Activated effector memory CD4-positive, alpha-beta T cell treated with anti-CD3 and anti-CD28 coated beads, Interleukin-2, amount 50 U/mL, for 16 hours (primary cell): ENCODE measurements around the gene PREX1.
A peak's percentile ranks its signal among the peaks of the same experiment; 100 is the strongest.
"Not testable (repeated sequence)": the region's sequence is repeated elsewhere in the genome, so short reads cannot be mapped to it uniquely, and the experiment has no call there.

ENCODE experiments used
- DNase-seq: peaks from one replicate; pipeline ENCODE4 v3.0.0-alpha.2; 2020

PREX1 gene, protein sequence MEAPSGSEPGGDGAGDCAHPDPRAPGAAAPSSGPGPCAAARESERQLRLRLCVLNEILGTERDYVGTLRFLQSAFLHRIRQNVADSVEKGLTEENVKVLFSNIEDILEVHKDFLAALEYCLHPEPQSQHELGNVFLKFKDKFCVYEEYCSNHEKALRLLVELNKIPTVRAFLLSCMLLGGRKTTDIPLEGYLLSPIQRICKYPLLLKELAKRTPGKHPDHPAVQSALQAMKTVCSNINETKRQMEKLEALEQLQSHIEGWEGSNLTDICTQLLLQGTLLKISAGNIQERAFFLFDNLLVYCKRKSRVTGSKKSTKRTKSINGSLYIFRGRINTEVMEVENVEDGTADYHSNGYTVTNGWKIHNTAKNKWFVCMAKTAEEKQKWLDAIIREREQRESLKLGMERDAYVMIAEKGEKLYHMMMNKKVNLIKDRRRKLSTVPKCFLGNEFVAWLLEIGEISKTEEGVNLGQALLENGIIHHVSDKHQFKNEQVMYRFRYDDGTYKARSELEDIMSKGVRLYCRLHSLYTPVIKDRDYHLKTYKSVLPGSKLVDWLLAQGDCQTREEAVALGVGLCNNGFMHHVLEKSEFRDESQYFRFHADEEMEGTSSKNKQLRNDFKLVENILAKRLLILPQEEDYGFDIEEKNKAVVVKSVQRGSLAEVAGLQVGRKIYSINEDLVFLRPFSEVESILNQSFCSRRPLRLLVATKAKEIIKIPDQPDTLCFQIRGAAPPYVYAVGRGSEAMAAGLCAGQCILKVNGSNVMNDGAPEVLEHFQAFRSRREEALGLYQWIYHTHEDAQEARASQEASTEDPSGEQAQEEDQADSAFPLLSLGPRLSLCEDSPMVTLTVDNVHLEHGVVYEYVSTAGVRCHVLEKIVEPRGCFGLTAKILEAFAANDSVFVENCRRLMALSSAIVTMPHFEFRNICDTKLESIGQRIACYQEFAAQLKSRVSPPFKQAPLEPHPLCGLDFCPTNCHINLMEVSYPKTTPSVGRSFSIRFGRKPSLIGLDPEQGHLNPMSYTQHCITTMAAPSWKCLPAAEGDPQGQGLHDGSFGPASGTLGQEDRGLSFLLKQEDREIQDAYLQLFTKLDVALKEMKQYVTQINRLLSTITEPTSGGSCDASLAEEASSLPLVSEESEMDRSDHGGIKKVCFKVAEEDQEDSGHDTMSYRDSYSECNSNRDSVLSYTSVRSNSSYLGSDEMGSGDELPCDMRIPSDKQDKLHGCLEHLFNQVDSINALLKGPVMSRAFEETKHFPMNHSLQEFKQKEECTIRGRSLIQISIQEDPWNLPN (N-terminal part only)

DNA sequence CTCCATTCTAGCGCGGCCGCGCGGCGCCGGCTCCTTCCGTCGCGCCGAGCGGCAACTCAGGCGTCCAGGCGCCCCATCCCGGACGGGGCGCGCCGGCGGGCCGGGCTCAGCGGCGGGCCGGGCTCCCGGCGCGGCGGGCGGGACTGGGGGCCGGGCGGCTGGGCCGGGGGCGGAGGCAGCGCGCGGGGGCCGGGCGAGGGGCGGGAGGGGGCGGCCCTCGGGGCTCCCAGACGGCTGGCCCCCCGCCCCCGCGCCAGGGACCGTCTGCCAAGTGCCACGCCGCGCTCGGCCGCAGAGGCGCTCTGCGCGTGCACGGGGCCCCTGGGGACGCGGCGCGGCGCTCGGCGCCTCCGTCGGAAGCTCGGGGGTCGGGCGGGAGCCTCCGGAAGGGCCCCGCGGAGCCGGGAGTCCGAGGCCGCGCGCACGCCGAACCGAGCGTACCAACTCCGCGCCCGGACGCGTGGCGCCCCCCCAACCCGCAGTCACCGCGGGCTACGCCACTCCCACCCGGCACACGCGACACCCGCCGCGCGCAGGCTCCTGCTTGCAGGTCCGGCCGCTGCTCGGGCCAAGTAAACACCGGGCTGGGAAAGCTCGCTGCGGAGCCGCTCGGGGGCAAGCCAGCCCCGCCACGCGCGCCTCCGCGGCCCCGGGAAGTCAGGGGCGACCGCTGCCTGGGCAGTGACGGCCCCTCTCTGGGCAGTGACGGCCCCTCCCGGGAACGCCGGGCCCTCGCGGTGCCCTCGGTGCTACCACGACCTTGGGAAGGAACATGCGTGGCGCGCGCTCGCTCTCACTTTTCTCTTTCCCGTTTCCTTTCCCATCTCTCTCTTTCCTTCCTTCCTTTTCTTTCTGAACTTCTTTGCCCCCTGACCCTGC, at the start of gene PREX1:
PREX1 (minus strand) TSS at position 145 of the 879 bp plus-strand sequence; CDS start at position 6, 139 bp downstream.
- peak; percentile 94 for DNase-seq

DNA sequence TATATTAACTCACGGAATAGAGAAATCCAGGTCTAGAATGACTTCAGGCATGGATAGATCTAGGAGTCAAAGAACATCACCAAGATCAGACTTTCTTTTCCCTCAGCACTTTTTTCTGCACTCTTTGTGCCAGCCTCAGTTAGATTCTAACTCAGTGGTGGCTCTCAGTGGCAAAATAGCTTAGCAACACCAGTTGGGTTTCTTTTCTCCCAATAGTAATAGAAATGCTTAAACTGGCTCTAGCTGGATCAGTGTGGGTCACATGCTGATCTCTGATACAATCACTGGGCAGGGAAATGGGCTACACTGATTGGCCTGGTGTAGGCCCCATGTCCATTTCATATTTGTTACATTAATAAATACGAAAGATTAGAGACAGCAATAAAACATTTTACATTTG, 49.5 kb upstream of the PREX1 start:
- DNase-seq = no peak

DNA sequence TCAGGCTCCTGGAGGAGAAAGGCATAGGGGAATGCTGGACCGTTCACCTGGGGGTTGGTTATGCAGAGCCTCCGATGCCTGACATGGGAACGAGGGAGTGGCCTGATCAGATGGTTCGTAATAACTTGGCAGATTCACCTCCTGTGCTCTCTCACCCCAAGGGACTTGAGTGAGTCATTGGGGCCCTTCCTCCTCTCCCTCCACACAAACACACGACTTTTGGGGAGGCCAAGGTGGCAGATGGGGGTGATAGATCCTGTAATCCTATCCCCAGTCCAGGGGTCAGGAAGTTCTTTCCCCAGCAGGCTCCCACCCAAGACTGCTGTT, 48.1 kb upstream of the PREX1 start:
- DNase-seq = no peak

DNA sequence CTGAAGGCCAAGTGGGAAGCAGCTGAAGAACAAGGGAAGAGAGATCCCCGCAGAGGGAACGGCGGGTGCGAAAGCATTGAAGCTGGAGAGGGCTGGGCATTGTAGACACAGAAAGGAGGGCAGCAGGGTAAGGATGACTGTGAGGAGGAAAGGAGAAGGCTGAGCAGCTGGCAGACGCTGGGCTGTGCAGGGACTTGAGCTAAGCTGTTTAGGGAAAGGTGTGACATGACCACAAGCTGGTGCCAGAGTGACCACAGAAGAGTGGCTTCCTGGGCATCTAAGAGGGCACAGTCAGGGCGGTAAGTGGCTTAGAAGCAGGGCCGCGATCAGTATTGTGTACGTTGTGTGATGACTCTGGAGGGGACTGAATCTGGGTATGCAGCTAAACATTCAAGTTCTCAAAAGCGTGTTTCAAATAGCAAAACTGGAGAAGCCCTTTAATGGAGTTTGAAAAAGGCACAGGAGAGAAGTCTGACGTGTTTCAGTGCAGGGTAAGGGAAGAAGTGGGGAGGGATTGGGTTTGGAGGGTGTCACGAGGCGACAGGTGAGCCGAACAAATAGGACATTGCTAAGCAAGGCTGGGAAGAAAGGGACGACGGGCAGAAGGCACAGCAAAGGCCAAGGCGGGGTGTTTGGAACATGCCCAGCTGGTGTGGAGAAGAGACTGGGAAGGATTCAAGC, 47.6 kb upstream of the PREX1 start:
- no peak for DNase-seq

DNA sequence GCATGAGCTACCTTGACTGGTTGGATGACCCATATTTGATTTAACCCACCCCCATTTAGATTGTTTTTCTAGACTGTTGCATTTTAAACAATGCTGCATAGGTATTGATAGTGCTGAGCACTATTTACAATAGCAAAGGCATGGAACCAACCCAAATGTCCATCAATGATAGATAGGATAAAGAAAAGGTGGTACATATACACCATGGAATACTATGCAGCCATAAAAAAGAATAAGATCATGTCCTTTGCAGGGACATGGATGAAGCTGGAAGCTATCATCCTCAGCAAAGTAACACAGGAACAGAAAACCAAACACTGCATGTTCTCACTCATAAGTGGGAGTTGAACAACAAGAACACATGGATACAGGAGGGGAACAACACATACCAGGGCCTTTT, 41.6 kb upstream of the PREX1 start:
- DNase-seq = not testable (repeated sequence)

DNA sequence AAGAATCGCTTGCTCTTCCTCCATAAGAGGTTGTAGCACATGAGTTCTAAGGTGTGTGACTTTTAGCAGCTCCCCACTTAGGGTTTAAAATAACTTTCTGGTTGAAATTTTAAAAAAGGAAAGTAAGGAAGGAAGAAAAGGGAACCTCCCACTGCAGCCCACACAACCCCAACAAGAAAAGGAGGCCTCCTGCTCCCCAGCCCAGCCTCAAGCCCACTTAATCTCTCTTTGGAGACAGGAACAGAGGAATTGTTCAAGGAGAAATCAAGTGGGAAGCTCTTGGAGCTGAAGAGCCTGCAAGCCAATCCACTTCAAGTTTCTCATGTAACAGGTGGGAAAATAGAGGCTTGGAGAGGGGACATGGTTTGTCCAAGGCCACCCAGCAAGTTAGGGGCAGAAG, 39.1 kb upstream of the PREX1 start:
- no peak for DNase-seq

DNA sequence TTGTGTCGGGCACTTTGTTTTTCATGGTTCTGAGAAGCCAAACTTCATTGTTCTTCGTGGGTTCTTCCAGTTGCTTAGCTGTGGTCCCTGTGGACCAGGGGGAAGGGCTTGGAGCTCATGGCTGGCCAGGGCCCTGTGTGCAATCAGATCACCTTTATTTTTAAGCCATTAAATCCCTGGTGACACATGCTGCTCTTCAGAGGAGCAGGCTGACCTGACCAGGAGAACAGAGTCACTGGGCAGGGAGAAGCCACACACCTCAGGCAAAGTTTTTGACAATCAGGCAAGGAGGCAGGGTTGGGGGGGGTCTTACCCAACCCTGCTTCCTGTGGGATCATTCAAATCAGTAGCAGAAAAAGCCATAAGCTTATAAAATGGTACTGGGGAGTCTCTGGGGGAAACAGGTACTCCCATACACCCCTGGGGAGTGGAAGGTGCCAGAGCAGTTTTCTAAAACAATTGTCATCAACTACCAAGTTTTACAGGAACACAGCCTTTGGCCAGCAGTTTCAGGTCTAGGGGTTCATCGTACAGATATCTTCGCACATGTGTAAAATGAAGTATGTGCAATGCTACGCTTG, 37.0 kb upstream of the PREX1 start:
- no peak for DNase-seq

DNA sequence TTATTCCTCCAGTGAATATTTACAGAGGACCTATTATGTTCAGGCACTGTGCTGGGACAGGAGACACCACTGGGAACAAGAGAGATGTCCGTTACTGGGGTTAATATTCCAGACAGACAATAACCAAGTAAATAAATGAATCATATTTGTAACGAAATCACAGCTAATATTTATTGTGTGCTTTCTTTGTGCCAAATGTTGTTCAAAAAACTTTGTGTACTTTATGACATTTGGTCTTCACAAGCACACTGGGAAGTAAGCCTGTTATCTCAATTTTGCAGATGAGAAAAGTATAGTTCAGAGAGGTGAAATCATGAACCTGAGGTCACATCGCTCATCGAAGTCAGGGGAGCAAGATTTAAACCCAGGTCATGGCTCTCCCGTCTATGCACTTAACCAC, 36.5 kb upstream of the PREX1 start:
- no peak for DNase-seq

DNA sequence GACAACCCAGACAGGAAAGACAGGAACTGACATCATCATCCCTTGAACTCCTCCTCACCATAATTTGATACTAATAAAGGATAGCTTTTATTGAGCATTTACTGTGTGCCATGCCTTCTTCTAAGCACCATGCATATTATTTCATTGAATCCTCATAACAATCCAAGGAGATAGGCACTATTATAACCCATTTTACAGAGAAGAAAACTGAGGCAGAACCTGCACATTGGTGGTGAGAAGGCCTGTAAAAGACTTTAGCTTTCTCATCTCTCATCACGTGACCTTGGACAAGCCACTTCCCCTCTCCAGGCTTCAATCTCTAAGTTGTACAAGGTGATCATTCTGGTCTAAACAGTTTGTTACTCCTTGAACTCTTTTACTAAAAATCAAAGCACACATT, 34.5 kb upstream of the PREX1 start:
- DNase-seq = no peak

DNA sequence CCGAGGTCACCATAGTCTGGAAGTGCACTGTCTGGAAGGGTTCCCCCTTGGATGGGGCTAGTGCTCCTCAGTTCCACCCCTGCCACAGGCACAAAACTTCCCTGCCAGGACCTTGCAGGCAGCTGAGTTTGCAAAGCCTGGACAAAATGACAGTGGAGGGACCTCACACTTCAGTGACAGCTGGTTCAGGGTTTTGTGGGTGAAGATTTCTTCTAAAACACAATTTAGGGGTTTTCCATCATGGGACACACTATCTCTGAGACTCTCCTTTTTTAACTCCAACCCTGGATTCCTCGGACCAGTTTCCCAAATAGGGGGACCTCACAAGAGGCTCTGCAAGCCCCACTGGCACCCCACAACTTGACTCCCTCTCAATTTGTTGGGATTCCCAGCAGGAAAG, 33.6 kb upstream of the PREX1 start:
- DNase-seq = no peak

DNA sequence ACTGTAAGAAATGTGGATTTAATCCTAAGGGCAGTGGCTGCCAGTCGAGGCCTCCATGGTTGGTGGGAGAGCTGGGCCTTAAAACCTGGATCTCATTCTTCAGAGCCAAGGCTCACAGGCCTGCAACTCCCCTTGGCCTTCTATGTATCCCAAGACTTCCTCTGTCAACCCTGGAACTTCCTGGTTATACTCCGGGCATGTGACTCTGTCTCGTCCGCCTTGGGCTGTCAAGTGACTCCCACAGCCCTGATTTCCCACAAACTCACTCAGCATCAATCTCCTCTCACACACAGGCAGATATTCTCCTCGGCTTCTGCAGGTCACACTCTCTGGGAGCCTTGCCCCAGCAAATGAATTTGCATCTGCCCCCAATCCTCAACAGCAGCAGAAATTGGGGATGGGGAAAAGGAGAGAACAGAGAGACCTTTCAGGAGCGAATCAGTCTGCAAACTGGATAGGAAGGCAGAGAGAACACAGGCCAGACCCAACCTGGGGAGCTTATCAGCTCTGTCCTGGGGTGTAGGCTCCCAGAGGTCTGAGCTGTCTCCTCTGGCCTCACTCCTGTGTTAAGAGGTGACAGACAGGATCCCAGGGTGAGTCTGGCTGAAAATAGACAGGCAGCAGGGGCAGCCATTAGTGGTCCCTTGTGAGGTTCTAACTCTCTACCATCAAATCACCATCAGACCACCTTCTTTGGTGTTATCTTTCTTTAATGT, 30.4 kb upstream of the PREX1 start:
- no peak for DNase-seq

DNA sequence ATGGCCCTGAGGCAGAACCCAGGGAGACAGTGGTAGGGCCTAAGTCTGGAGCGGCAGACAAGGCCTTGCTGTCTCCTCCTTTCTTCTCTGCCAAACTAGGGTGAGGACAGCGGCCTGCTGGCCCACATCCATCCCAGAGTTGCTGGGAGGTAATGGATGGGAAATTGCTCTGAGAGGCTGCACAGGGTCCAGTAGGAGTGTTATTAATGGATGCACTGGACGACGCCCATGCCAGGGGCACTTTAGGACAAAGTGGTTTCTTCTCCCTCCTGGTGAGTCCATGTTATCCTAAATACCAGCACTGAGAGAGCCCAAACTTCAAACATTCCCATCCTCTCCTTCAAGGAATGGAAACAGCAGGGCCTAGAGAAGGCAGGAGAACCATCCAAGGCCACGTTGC, 28.3 kb upstream of the PREX1 start:
- no peak for DNase-seq

DNA sequence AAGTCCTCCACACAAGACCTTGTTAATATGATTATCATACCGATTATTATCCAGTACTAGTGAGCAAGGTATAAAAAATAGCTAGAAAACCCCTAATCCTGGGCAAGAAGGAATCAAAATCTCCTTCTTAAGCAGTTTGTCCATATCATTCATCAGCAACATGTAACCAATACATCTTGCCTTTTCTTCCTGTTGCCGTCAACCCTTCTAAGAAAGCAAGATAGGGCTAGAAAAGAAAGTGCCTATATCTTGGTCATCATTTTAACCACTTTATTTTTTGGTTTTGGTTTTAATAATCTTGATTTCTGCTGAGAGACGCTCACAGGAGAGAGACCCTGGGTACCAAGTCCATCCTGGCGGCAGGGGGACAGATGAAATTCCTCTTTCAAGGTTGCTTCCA, 27.2 kb upstream of the PREX1 start:
- DNase-seq = no peak

DNA sequence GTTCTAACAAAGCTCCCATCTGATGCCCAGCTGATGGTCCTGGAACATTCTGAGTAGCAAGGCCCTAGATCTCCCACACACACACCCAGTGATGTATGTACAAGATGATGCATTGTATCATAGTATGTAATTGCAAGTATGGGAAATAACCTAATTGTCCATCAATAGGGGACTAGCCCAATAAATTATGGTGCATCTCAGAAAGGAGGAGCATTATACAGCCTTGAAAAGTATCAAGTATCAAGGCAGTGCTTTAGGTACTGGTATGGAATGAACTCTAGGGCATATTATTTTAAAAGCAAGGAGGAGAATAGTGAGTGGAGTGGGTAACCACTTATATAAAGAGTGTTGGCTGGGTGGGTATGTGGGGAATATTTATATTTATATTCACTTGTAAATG, 24.8 kb upstream of the PREX1 start:
- DNase-seq = no peak

DNA sequence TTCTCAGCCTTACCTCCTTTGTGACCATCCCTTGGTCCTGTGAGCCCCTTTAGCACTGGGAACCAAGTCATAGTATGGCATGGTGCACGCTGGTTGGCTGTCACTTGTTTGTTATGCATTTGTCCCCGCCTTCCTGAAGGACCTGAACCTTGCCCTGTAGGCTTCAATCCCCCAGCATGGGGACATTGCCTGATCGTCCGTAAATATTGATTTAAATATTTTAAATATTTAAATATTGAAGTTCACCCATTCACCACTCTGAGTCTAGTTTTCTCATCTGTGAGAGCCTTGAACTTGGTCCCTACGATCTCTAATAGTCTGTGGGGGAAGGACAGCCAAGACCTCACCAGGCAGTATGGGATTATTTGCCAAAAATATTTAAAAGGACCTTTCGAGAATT, 23.8 kb upstream of the PREX1 start:
- no peak for DNase-seq

DNA sequence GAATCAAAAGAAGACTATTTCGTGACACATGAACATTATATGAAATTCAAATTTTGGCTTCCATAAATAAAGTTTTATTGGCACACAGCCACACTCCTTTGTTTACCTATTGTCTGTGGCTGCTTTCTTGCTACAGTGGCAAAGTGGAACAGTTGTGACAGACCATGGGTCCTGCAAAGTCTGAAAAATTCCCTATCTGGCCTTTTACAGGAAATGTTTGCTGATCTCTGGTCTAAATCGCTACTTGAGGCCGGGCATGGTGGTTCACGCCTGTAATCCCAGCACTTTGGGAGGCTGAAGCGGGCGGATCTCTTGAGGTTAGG, 23.1 kb upstream of the PREX1 start:
- no peak for DNase-seq

DNA sequence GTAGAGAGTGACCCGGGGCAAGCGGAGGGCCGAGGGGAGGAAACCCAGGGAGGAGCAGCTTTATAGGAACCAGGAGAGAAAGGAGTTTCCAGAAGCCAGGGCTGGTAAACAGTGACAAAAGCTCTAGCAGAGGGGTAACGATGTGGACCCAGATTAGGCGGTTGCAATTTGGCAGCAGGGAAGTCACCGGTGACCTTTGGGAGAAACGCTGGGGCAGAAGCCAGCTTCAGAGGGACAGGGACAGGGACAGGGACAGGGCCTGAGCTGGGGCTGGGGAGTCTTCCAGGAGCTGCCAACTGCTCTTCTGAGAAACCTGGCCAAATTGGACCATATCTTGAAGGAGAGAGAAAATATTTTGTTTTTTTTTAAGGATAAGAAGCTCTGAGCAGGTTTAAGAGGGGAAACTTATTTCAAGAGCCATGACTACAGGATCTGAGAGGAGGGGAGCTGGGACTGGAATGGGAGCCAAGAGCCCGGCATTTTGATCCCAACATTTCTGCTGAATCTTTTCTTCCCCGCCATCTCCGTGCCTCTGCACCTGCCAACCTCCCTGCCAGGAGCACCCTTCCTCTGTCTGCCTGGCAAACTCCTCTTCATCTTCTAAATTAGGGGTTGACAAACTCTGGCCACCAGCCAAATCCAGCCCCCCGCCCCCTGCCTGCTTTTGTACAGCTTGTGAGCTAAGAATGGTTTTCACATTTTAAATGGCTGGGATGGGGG, 22.6 kb upstream of the PREX1 start:
- no peak for DNase-seq

DNA sequence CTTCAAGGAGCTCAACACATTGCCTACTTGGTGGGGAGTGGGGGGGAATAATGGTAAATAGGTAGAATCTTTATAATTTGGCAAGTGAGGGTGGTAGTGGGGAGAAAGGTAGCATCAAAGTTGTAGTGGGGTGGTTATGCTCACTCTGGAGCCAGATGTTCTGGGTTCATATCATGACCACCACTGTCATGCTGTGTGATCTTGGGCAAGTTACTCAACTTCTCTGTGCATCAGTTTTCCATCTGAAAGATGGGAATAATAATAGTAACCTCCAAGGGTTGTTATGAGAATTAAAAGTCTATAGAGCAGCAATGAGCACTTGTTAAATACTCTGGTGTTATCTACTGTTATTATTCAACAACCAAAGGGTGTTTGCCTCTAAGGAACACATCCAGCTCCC, 22.0 kb upstream of the PREX1 start:
- DNase-seq = no peak

DNA sequence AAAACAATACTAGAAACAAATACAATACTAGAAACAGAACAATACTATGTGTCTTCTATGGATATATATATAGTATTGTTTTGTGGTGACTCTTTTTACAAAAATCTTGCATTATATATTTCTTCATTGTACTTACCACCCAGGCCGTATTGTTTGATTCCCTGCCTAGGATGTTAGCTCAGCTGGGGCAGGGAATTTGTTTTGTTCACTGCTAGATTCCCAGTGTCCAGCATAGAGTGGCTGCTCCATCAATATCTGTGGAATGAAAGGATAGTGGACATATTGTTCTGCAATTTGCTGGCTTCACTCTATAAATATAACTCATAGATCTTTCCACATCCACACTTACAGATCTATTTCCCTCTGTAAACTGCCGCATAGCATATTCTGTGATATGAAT, 21.5 kb upstream of the PREX1 start:
- DNase-seq = no peak

DNA sequence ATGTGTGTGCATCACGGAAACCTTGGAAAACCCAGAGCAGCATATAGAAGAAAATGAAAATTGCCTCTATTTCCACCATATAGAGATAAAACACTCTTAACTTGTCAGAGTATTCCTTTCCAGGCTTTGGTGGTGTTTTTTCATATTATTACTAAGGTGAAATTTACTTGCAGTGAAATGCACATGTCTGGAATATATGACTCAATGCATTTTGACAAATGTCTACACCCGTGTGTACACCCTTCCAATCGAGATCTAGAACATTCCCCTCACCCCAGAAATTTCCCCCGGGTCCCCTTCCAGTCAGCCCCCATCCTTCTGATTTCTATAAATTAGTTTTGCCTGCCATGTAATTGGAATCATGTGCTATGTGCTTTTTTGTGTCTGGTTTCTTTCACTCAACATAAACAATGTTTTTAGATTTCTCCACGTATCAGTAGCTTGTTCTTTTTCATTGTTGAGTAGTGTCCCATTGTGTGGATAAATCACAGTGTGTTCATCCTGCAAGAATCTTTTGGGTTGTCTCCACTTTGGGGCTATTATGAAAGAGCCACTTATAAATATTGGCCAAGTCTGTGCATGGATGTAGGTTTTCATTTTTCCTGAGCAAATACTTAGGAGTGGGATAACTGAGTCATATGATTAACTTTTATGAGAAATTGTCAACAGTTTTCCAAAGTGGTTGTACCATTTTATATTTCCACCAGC, 19.9 kb upstream of the PREX1 start:
- no peak for DNase-seq
